ENCODE measurements around the gene ENTREP1.
"Not testable (repeated sequence)": the region's sequence is repeated elsewhere in the genome, so short reads cannot be mapped to it uniquely, and the experiment has no call there.

Gene ENTREP1

GRCh38 chr9:69324549-69325401, at the start of gene ENTREP1:
TSS of gene ENTREP1 (plus strand) at chr9:69325215. CDS start at chr9:69325310, 95 bp downstream.
- DNase-seq, result no peak

GRCh38 chr9:69276775-69277174, 48.2 kb upstream of the ENTREP1 start:
- no peak for DNase-seq

DNA sequence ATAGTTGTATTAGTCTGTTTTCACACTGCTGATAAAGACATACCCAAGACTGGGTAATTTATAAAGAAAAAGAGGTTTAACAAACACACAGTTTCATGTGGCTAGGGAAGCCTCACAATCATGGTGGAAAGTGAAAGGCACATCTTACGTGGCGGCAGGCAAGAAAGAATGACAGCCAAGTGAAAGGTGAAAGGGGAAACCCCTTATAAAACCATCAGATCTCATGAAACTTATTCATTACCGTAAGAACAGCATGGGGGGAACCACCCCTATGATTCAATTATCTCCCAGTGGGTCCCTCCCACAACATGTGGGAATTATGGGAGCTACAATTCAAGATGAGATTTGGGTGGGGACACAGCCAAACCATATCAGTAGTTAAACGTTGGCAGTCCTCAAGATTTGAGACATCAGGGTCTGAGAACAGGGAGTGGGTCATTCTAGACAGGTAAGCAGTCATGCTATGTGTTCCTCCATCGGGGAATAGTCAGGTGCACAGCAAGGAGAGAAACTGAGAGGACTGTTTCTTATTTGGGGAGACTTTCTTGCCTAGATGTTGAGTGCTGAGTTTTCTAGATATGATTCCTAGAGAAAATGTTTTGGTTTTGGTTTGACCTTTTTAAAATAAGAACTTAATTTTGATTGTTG, 45.8 kb upstream of the ENTREP1 start:
- DNase-seq, result no peak

DNA sequence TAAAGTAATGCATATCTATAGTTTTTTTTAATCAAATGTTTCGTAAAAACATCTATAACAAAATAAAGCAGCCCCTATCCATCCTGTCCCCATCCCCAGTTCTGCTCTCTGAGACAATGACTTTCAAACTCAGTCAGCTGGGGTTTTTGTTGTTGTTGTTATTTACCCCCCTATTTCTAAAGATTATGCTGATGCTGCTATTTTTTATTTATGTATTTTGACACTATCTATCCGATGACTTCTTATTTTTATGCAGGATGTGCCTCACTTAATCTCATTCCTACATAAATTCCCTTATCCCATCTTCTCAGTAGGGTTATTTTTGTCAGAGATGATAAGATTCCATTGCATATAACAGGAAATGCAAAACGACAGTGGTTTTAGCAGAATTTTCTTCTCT, 45.3 kb upstream of the ENTREP1 start:
- DNase-seq, result no peak

GRCh38 chr9:69283003-69283402, 42.0 kb upstream of the ENTREP1 start:
- DNase-seq, result no peak

- DNase-seq, result no peak
These were observed 32.9 kb upstream of the ENTREP1 start for GRCh38 chr9:69292078-69292477.

GRCh38 chr9:69293156-69293555, 31.9 kb upstream of the ENTREP1 start:
- DNase-seq, result no peak

DNA sequence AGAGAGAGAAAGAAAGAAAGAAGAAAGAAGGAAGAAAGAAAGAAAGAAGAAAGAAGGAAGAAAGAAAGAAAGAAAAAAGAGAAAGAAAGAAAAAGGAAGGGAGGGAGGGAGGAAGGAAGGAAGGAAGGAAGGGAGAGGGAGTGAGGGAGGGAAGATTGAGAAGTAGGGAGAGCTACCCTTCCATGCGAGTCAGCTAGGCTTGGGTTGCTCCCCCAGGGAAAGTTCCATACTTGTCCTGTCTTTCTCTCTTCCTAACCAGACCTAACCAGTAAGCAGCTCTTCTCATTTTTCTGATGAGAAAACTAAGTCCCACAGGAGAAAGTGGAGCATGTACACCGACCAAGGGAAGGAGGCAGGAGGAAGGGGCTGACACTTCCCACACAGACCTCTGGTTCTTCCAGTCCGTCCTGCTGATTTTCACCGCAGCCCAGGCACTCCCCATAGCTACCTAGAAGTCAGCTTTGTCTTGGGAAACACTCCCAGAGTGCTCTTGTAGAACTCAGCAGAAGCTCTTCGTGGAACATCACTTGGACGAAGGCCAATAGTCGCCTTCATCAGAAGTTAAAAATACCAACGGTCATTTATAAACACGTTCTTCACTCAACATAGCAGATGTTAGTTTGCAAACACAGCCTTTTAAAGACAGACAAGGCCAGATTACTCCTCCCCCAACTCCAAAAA, 29.0 kb upstream of the ENTREP1 start:
- DNase-seq, result no peak

DNA sequence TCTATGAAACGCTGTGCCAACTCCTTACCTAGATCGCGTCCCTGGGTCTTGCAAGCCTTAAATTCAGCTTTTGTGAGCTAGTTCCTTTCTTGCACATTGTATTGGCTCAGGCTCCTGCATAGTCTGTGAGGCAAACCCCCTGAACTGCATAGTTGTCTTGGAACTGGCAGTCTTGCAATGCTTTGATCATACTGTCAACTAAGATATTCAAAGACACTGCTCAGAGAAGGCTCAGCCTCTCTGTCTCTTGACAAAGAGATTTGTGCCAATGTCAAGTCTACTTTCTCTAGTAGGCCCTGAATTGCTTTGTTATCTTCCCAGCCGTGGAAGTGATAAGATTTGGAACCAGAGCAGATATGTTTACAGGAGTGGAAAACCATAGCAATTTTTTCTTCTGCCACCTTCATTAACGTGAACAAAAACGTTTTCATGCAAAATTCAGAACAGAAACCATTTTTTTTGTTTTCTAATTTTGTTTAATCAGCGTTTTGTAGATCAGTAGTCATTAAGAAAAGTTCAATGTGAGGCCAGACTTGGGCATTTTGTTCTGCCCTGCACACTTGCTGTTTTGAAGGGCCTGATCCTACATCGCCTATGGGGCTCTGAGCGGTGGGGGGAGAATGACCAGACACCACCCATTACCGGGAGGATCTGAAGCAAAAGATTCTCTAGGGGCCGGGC, 27.6 kb upstream of the ENTREP1 start:
- DNase-seq, result no peak

GRCh38 chr9:69299315-69299714, 25.7 kb upstream of the ENTREP1 start:
- DNase-seq, result no peak

DNA sequence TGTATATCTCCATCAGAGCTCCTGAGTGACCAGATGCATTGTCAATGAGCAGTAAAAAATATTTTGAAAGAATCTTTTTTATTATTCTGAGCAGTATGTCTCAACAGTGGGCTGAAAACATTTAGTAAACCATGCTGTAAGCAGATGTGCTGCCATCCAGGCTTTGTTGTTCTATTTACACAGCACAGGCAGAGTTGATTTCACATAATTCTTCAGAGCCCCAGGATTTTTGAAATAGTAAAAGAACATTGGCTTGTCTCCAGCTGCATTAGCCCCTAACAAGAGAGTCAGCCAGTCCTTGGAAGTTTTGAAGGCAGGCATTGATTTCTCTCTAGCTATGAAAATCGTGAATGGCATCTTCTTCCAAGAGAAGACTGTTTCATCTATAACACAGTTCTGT, 25.2 kb upstream of the ENTREP1 start:
- no peak for DNase-seq

DNA sequence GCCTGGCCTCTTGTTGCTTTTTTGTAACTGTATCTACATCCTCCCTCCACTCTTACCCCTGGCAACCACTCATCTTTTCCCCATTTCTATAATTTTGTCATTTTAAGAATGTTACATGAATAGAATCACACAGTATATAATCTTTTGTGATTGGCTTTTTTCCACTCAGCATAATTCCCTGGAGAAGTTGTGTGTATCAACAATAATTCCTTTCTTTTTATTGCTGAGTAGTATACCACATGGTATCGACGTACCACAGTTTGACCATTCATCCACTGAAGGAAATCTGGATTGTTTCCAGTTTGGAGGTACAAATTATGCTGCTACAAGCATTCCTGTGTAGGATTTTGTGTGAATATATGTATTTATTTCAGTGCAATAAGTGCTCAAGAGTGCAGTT, 21.7 kb upstream of the ENTREP1 start:
- no peak for DNase-seq

DNA sequence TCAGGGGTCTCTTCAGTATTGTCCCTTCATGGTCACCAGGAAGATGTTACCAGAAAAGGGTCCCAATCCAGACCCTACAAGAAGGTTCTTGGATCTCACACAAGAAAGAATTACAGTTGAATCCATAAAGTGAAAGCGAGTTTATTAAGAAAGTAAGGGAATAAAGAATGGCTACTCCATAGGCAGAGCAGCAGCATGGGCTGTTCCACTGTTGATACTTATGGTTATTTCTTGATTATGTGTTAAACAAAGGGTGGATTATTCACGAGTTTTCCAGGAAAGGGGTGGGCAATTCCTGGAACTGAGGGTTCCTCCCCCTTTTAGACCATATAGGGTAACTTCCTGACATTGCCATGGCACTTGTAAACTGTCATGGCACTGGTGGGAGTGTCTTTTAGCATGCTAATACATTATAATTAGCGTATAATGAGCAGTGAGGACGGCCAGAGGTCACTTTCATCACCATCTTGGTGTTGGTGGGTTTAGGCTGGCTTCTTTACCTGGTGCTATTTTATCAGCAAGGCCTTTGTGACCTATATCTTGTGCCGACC, 18.0 kb upstream of the ENTREP1 start:
- DNase-seq, result not testable (repeated sequence)

DNA sequence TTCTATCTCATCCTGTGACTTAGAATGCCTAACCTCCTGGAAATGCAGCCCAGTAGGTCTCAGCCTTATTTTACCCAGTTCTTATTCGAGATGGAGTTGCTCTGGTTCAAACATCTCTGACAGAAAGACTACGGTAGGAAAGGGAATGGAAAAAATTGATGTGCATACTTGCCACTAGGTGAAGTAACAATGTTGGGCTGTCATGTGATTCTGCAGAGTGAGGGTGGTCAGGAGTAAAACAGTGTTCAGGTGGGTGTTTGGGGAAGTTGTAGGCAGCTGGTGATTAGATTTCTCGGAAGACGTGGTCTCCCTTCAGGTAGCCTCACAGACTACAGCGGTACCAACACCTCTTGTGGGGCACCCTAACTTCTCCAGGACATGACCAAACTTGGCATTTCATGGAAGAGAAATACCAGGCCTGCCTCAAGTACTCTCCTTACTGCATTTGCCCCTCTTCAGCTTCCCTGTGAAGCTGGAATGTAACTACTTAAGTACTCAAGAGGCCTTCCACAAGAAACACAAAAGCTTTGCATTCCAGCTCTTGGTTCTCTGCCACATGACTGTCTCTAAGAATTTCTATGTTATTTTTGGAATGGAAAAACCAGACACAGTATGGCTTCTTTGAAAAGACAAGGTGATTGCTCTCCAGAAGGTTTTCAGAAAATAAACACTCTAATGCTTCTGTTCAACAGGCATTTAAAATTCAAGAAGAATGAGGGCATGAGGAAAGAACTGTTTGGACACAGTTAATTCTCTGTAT, 17.4 kb upstream of the ENTREP1 start:
- no peak for DNase-seq

DNA sequence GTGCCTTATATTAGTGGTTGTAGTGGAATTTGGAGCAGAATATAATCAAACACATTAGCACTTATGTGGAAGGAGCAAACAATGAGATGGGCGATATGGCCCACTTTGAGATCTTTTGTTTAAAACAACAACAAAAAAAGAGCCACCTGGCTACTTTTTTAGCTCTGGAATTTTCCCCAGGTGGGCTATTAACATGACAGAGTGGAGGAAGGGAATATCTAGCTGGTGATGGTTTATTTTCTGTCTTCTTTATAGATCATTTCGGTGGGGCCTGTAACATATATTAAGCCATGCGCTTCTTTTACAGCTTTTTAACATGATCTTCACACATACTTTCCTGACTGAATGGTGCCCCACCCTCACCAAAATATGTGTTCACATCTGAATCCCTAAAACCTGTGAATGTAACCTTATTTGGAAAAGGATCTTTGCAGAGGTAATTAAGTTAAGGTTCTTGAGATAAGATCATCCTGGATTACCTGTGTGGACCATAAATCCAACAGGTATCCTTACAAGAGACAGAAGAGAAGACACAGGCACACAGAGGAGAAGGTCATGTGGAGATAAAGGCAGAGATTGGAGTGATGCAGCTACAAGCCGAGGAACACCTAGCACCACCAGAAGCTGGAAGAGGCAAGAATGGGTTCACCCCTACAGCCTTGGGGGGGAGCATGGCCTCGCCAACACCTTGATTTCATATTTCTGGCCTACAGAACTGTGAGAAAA, 16.6 kb upstream of the ENTREP1 start:
- DNase-seq, result no peak

- no peak for DNase-seq
These were observed 11.8 kb upstream of the ENTREP1 start for GRCh38 chr9:69313175-69313574.

- DNase-seq, result no peak
These were observed 10.5 kb upstream of the ENTREP1 start for GRCh38 chr9:69314547-69314946.

DNA sequence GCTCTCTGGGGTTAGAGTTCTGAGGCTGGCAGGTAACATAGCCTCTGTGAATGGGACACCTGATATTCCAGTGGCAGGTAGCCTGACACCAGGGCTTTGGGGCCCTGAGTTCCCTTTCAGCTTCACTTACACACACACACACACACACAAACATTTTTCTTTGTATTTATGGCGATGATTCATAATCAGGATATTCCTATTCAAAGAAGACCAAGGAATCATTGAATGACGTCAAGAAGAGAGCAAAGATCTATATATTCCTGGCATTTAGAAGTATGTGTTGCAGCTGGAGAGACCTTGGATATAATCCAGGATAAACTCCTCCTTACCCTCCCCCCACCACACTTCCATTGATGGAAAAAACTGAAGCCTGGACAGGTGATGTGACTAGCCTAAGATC, 7.9 kb upstream of the ENTREP1 start:
- DNase-seq, result no peak

DNA sequence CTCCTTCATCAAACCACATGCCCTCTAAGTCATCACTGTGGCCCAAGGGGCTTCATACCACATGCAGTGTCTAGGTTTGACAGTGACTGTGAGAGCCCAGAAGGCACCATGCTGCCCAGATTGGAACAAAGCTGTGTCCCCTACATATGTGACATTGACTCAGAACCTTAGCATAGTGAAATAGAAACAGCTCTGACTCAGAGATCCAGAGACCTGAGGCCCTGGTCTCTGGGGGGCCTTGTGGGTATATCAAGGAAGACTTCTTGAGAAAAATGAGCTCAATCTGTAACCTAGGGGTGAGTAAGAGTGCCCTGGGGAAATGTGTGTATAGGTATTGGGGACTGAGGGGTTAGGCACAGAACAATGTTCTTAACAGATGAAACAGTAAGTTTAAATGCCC, 7.1 kb upstream of the ENTREP1 start:
- DNase-seq, result no peak

DNA sequence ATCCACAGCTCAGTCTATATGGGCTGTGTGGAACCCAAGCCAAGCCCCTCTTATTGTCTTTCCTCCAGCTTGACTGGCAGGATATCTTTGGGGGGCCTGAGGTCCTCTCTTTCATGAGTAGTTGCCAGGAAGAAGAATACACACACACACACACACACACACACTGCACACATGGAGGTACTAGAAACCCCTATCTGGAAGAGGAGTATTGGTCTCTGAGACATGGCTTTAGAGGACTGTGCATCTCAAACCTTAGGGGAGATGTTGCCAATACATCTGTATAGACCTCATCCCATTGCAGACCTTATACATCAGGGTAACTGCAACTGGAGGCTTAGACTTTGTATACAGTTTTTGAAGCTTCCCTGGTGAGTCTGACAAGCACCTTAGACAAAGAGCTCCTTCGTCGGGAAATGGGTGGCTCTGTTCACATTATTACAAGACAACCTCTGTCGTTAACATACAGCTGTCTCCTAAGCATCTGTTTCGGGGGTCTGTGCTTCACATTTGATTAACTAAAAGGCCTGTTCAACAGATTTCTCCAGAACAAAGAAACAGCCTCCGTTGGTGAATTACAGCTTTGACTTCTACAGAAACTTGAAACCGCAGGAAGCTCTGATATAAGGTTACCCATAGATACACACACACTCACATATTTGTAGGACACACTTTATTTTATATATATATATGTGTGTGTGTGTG, 5.5 kb upstream of the ENTREP1 start:
- DNase-seq, result no peak

- DNase-seq, result no peak
These were observed 2.8 kb upstream of the ENTREP1 start for GRCh38 chr9:69322256-69322655.
